CD14-positive monocyte (primary cell): ENCODE results near the gene NEK1. TPM values are rescaled to one million over a fixed set of nuclear protein-coding genes. Genes with fewer than 3 reads are reported as not detected.
A peak's percentile ranks its signal among the peaks of the same experiment; 100 is the strongest.

Experiments used
- DNase-seq, 3 donors: peaks; one replicate each; pipeline ENCODE4 v3.0.0-alpha.2; 2011 to 2022
- H2AFZ ChIP-seq: 2 replicates; pipeline ENCODE4 v1.6.0; 2012; ENCODE audit warnings: mild to moderate bottlenecking, low read depth, low read length, inconsistent platforms; ENCODE audit not compliant: insufficient read depth, poor library complexity, severe bottlenecking
- H3K27ac ChIP-seq, 2 donors: 1 replicate in 1 of 2; 2 replicates in 1 of 2; pipeline ENCODE4 v1.5.1; 2012 to 2013; ENCODE audit warnings: low read length in 2 of 2, control low read depth in 1 of 2, inconsistent platforms in 1 of 2, low read depth in 1 of 2, mild to moderate bottlenecking in 1 of 2
- H3K27me3 ChIP-seq, 2 donors: one replicate each; pipeline versions ENCODE4 v1.6.0 to v1.6.1; 2011 to 2013; ENCODE audit warnings: low read length in 2 of 2; ENCODE audit not compliant: control insufficient read depth in 2 of 2, insufficient read depth in 2 of 2
- H3K36me3 ChIP-seq, 2 donors: replicated peaks in 1 of 2; 1 replicate in 1 of 2; 2 replicates in 1 of 2; pipeline versions ENCODE4 v1.5.1 to v1.6.1; 2012 to 2013; ENCODE audit warnings: low read length in 2 of 2, control low read depth in 1 of 2, inconsistent platforms in 1 of 2, mild to moderate bottlenecking in 1 of 2; ENCODE audit not compliant: insufficient read depth in 2 of 2, control insufficient read depth in 1 of 2
- H3K4me1 ChIP-seq, 2 donors: 1 replicate in 1 of 2; 2 replicates in 1 of 2; pipeline versions ENCODE4 v1.5.1 to v1.6.1; 2012 to 2013; ENCODE audit warnings: low read length in 2 of 2, control low read depth in 1 of 2, inconsistent platforms in 1 of 2, mild to moderate bottlenecking in 1 of 2, moderate library complexity in 1 of 2; ENCODE audit not compliant: insufficient read depth in 2 of 2, control insufficient read depth in 1 of 2
- H3K4me2 ChIP-seq: replicated peaks from 2 replicates; pipeline ENCODE3; 2012; ENCODE audit warnings: low read length, moderate library complexity, mild to moderate bottlenecking; ENCODE audit not compliant: poor library complexity, severe bottlenecking; ENCODE audit errors: extremely low read depth
- H3K4me3 ChIP-seq, 3 experiments: fragments of 200-600 bp in 1 of 3; sonication (generic) in 1 of 3; replicated peaks in 1 of 3; 1 replicate in 2 of 3; 2 replicates in 1 of 3; pipeline ENCODE4 v1.5.1; 2011 to 2013; ENCODE audit warnings: low read length in 3 of 3, mild to moderate bottlenecking in 3 of 3, control low read depth in 2 of 3, low read depth in 2 of 3, inconsistent platforms in 1 of 3, moderate library complexity in 1 of 3
- H3K79me2 ChIP-seq: 2 replicates; pipeline ENCODE4 v1.6.0; 2012; ENCODE audit warnings: mild to moderate bottlenecking, control low read depth, inconsistent platforms, low read length, moderate library complexity; ENCODE audit not compliant: insufficient read depth
- H3K9ac ChIP-seq: 2 replicates; pipeline ENCODE4 v1.6.0; 2017; ENCODE audit warnings: low read length, mild to moderate bottlenecking; ENCODE audit not compliant: insufficient read depth, poor library complexity, severe bottlenecking
- H3K9me3 ChIP-seq, 2 donors: replicated peaks in 1 of 2; 1 replicate in 1 of 2; 2 replicates in 1 of 2; pipeline versions ENCODE4 v1.5.1 to v1.6.1; 2012 to 2013; ENCODE audit warnings: low read length in 2 of 2, control low read depth in 1 of 2; ENCODE audit not compliant: control insufficient read depth in 1 of 2, insufficient read depth in 1 of 2
- H4K20me1 ChIP-seq: 2 replicates; pipeline ENCODE4 v1.6.0; 2012; ENCODE audit warnings: mild to moderate bottlenecking, low read length, control low read depth, moderate library complexity; ENCODE audit not compliant: insufficient read depth
- H3K27ac Mint-ChIP-seq, 7 donors: one replicate each; pipeline ENCODE4 v1.8.0; 2020; ENCODE audit warnings: mild to moderate bottlenecking in 7 of 7, mixed read lengths in 7 of 7, moderate library complexity in 6 of 7, inconsistent platforms in 2 of 7
- H3K27me3 Mint-ChIP-seq, 3 donors: one replicate each; pipeline ENCODE4 v1.8.0; 2021 to 2022; ENCODE audit warnings: low read depth in 3 of 3, mild to moderate bottlenecking in 3 of 3, mixed read lengths in 3 of 3, moderate library complexity in 3 of 3, inconsistent platforms in 1 of 3
- H3K36me3 Mint-ChIP-seq, 2 donors: one replicate each; pipeline ENCODE4 v1.8.0; 2020; ENCODE audit warnings: mixed read lengths in 2 of 2, inconsistent platforms in 1 of 2, mild to moderate bottlenecking in 1 of 2
- H3K4me1 Mint-ChIP-seq: one replicate; pipeline ENCODE4 v1.8.0; 2020; ENCODE audit warnings: mild to moderate bottlenecking, mixed read lengths
- H3K4me3 Mint-ChIP-seq, 2 donors: one replicate each; pipeline ENCODE4 v1.8.0; 2020; ENCODE audit warnings: mild to moderate bottlenecking in 2 of 2, mixed read lengths in 2 of 2, moderate library complexity in 1 of 2
- H3K9me3 Mint-ChIP-seq, 7 donors: one replicate each; pipeline ENCODE4 v1.8.0; 2020 to 2022; ENCODE audit warnings: mixed read lengths in 7 of 7, mild to moderate bottlenecking in 6 of 7, moderate library complexity in 6 of 7, inconsistent platforms in 2 of 7
- CTCF ChIP-seq: fragments of 200-600 bp; IDR thresholded peaks from one replicate; pipeline ENCODE4 v1.8.0; 2022; ENCODE audit warnings: antibody characterized with exemption, mild to moderate bottlenecking
- WGBS: methylation state at CpG from one replicate; pipeline ENCODE4 v1.1.5; 2013; ENCODE audit warnings: missing lambda C conversion rate; ENCODE audit not compliant: insufficient coverage; 5-methylcytosine and 5-hydroxymethylcytosine counted together
- intact Hi-C, 2 donors: fragments of 100-400 bp; cut with micrococcal nuclease; formaldehyde crosslinking; loops; one replicate each; pipeline versions ENCODE4 v1.15.0 to v1.15.1; 2023
- polyA plus RNA-seq, 3 donors: library from polyadenylated mRNA; depleted of rRNA in 1 of 3; unstranded in 2 of 3; stranded (reverse) in 1 of 3; fragments of 300-500 nt in 2 of 3; fragments of >200 nt in 1 of 3; fragmentation: Illumina TruSeq in 2 of 3; gene quantifications; 1 replicate in 2 of 3; 2 replicates in 1 of 3; pipeline ENCODE4 v1.2.3, GENCODE V29; 2012 to 2021

The NEK1 gene
- polyA plus RNA-seq, 3 donors: 1.9 to 5.5 (median 2.7) TPM

GRCh38 chr4:169567916-169568315 lies 44.5 kb downstream of the NEK1 start:
- WGBS: no CpG with 5 or more reads among the region's 4 CpGs
- Histone ChIP-seq H3K4me3 (no peak overlapping the region), H3K79me2 (no peaks in the 10 kb centered on the region), H3K27ac (no peak overlapping the region), H3K27me3 (no peaks in the 10 kb centered on the region), H3K36me3 (peaks cover 0 to 5% of the 10 kb centered on the region in 2 donors), H4K20me1 (no peaks in the 10 kb centered on the region), H3K9ac (no peak overlapping the region), H3K4me1 (no peaks in the 10 kb centered on the region), H2AFZ (no peak overlapping the region), H3K4me2 (no peak overlapping the region), H3K9me3 (no peaks in the 10 kb centered on the region)
- Mint-ChIP-seq H3K36me3 (peaks cover 8 to 12% of the 10 kb centered on the region in 2 donors), H3K4me3 (no peak overlapping the region), H3K27ac (no peak overlapping the region), H3K4me1 (peaks cover 5% of the 10 kb centered on the region), H3K27me3 (peaks cover 0 to 2% (median 0%) of the 10 kb centered on the region in 3 donors), H3K9me3 (peaks cover 0 to 5% (median 2%) of the 10 kb centered on the region in 7 donors)
- no peak for TF ChIP-seq CTCF
- DNase-seq: no peak
- intact Hi-C loops: no loop called here

- no peak overlapping the region for H3K27ac Mint-ChIP-seq
- intact Hi-C loops: no loop called here
- peaks cover 0 to 5% (median 0%) of the 10 kb centered on the region in 7 donors for H3K9me3 Mint-ChIP-seq
- no peaks in the 10 kb centered on the region for H3K4me1 ChIP-seq
- no peaks in the 10 kb centered on the region for H3K27me3 ChIP-seq
- H3K4me2 ChIP-seq: no peak overlapping the region
- H2AFZ ChIP-seq: no peak overlapping the region
- peak; percentile 62 for TF ChIP-seq CTCF
- H3K9me3 ChIP-seq: no peaks in the 10 kb centered on the region
- peaks cover 0 to 2% (median 0%) of the 10 kb centered on the region in 3 donors for H3K27me3 Mint-ChIP-seq
- DNase-seq: peak; percentile 2 to 21 (median 17)
- no peak overlapping the region for H3K9ac ChIP-seq
- H3K79me2 ChIP-seq: no peaks in the 10 kb centered on the region
- H3K4me3 ChIP-seq: no peak overlapping the region
- H3K36me3 Mint-ChIP-seq: peaks cover 0 to 8% of the 10 kb centered on the region in 2 donors
- H3K4me3 Mint-ChIP-seq: no peak overlapping the region
- H4K20me1 ChIP-seq: no peaks in the 10 kb centered on the region
- H3K27ac ChIP-seq: no peak overlapping the region
- WGBS: 100% methylated on average over 1 of the region's 2 CpGs
- peaks cover 3% of the 10 kb centered on the region for H3K4me1 Mint-ChIP-seq
- peaks cover 0 to under 1% of the 10 kb centered on the region in 2 donors for H3K36me3 ChIP-seq
Measured at GRCh38 chr4:169566021-169566818, 46.2 kb downstream of the NEK1 start.
